ENCODE results near the gene DGAT2.

DGAT2 gene

GRCh38 chr11:75831915-75832502 is 63.4 kb downstream of the DGAT2 start:
- DNase-seq = no peak

GRCh38 chr11:75834728-75835127 is 66.2 kb downstream of the DGAT2 start:
- no peak for DNase-seq

GRCh38 chr11:75836417-75836816 is 67.8 kb downstream of the DGAT2 start:
- no peak for DNase-seq

- no peak for DNase-seq
Observed at GRCh38 chr11:75839851-75840250, 71.3 kb downstream of the DGAT2 start.

GRCh38 chr11:75840522-75840921 is 71.9 kb downstream of the DGAT2 start:
- no peak for DNase-seq

GRCh38 chr11:75841739-75842138 is 73.2 kb downstream of the DGAT2 start:
- no peak for DNase-seq

GRCh38 chr11:75845324-75845723 is 76.7 kb downstream of the DGAT2 start:
- DNase-seq = no peak

GRCh38 chr11:75849894-75850293 is 81.3 kb downstream of the DGAT2 start:
- DNase-seq = no peak

GRCh38 chr11:75850787-75851186 is 82.2 kb downstream of the DGAT2 start:
- DNase-seq = no peak

Measured in activated CD4-positive, alpha-beta T cell treated with anti-CD3 and anti-CD28 coated beads, Interleukin-2, Interleukin-6, amounts not matched to agents 100 ng/mL and 50 ng/mL, durations not matched to agents 16 hours and 8 hours (primary cell).